B cell (primary cell): ENCODE data around the gene PACSIN2. TPM values are rescaled to one million over a fixed set of nuclear protein-coding genes. Genes with fewer than 3 reads are reported as not detected.

Source experiments
- ATAC-seq: fragments of 200-7000 bp; cut with Tn5 transposase; one replicate; pipeline ENCODE4 v1.10.0; 2021; ENCODE audit warnings: low read depth, mild to moderate bottlenecking, moderate number of reproducible peaks, moderate library complexity
- CTCF ChIA-PET: fragments of 350-600 bp; sonication (Branson Sonifier 250); formaldehyde crosslinking; loops from one replicate; lab custom pipeline; 2021; ENCODE audit warnings: antibody characterized with exemption, inconsistent platforms; lab: Charles Lee
- POLR2A ChIA-PET: fragments of 350-600 bp; sonication (Branson Sonifier 250); formaldehyde crosslinking; loops from one replicate; lab custom pipeline; 2021; ENCODE audit warnings: antibody characterized with exemption; lab: Charles Lee
- DNase-seq: peaks from one replicate; pipeline ENCODE4 v3.0.0; 2013
- H2AFZ ChIP-seq: 2 replicates; pipeline ENCODE4 v1.6.1; 2012; ENCODE audit warnings: mild to moderate bottlenecking, low read depth, low read length; ENCODE audit not compliant: insufficient read depth, poor library complexity, severe bottlenecking
- H3K27ac ChIP-seq, 2 donors: 1 replicate in 1 of 2; 2 replicates in 1 of 2; pipeline ENCODE4 v1.5.1; 2012 to 2013; ENCODE audit warnings: low read length in 2 of 2, mild to moderate bottlenecking in 2 of 2, moderate library complexity in 1 of 2
- H3K27me3 ChIP-seq, 4 experiments: fragments of 200-600 bp in 1 of 4; sonication (generic) in 1 of 4; replicated peaks in 1 of 4; 1 replicate in 2 of 4; 2 replicates in 2 of 4; pipeline versions ENCODE4 v1.6.1 to v1.7.0; 2013 to 2016; ENCODE audit warnings: low read length in 3 of 4, mild to moderate bottlenecking in 2 of 4, mixed read lengths in 1 of 4, moderate library complexity in 1 of 4; ENCODE audit not compliant: insufficient read depth in 4 of 4, control insufficient read depth in 3 of 4; ENCODE audit errors: control extremely low read depth in 1 of 4
- H3K36me3 ChIP-seq, 2 experiments: replicated peaks in 1 of 2; 1 replicate in 1 of 2; 2 replicates in 1 of 2; pipeline versions ENCODE4 v1.6.1 to v1.7.1; 2013; ENCODE audit warnings: low read length in 1 of 2; ENCODE audit not compliant: insufficient read depth in 2 of 2, control insufficient read depth in 1 of 2; ENCODE audit errors: control extremely low read depth in 1 of 2, extremely low read depth in 1 of 2
- H3K4me1 ChIP-seq, 2 donors: fragments of 200-600 bp in 1 of 2; sonication (generic) in 1 of 2; 1 replicate in 1 of 2; 2 replicates in 1 of 2; pipeline versions ENCODE4 v1.5.1 to v1.6.1; 2013 to 2017; ENCODE audit warnings: low read length in 2 of 2; ENCODE audit not compliant: control insufficient read depth in 2 of 2, insufficient read depth in 2 of 2
- H3K4me2 ChIP-seq: replicated peaks from 2 replicates; pipeline ENCODE3; 2012; ENCODE audit warnings: mild to moderate bottlenecking, low read depth, low read length; ENCODE audit not compliant: poor library complexity, severe bottlenecking
- H3K4me3 ChIP-seq, 5 experiments: fragments of 200-600 bp in 1 of 5; sonication (generic) in 1 of 5; 1 replicate in 3 of 5; 2 replicates in 2 of 5; pipeline versions ENCODE4 v1.5.1 to v1.7.0; 2011 to 2016; ENCODE audit warnings: low read length in 4 of 5, mild to moderate bottlenecking in 4 of 5, low read depth in 2 of 5, control low read depth in 1 of 5, moderate library complexity in 1 of 5; ENCODE audit not compliant: insufficient read depth in 1 of 5; ENCODE audit errors: control extremely low read depth in 1 of 5, extremely low read depth in 1 of 5
- H3K79me2 ChIP-seq: fragments of 200-600 bp; sonication (generic); one replicate; pipeline ENCODE4 v1.6.0; 2016; ENCODE audit warnings: low read length; ENCODE audit not compliant: control insufficient read depth, insufficient read depth
- H3K9ac ChIP-seq: fragments of 200-600 bp; sonication (generic); 2 replicates; pipeline ENCODE4 v1.6.1; 2017; ENCODE audit warnings: mild to moderate bottlenecking, low read length, moderate library complexity
- H3K9me3 ChIP-seq, 3 donors: one replicate each; pipeline versions ENCODE4 v1.6.1 to v1.7.1; 2013; ENCODE audit warnings: low read length in 2 of 3; ENCODE audit not compliant: control insufficient read depth in 2 of 3, insufficient read depth in 1 of 3; ENCODE audit errors: control extremely low read depth in 1 of 3
- H4K20me1 ChIP-seq: 2 replicates; pipeline ENCODE4 v1.6.0; 2012; ENCODE audit warnings: mild to moderate bottlenecking, low read length; ENCODE audit not compliant: insufficient read depth, control insufficient read depth, poor library complexity, severe bottlenecking
- H3K27ac Mint-ChIP-seq: one replicate; pipeline ENCODE4 v1.8.0; 2021; ENCODE audit warnings: mixed read lengths
- H3K27me3 Mint-ChIP-seq: one replicate; pipeline ENCODE4 v1.8.0; 2021; ENCODE audit warnings: mixed read lengths
- H3K4me1 Mint-ChIP-seq: one replicate; pipeline ENCODE4 v1.8.0; 2021; ENCODE audit warnings: mixed read lengths
- H3K4me3 Mint-ChIP-seq: one replicate; pipeline ENCODE4 v1.8.0; 2021; ENCODE audit warnings: mixed read lengths
- H3K9me3 Mint-ChIP-seq: one replicate; pipeline ENCODE4 v1.8.0; 2022; ENCODE audit warnings: mixed read lengths; ENCODE audit not compliant: insufficient read depth
- EZH2 ChIP-seq: IDR thresholded peaks from 2 replicates; pipeline ENCODE4 v1.6.1; 2012; ENCODE audit warnings: borderline replicate concordance, low read depth, mild to moderate bottlenecking, moderate library complexity, low read length; ENCODE audit not compliant: insufficient read depth, poor library complexity, severe bottlenecking
- WGBS: methylation state at CpG from one replicate; pipeline ENCODE4 v1.1.5; 2013; ENCODE audit warnings: missing lambda C conversion rate; ENCODE audit not compliant: insufficient coverage; 5-methylcytosine and 5-hydroxymethylcytosine counted together
- intact Hi-C: fragments of 100-400 bp; cut with micrococcal nuclease; formaldehyde crosslinking; loops from one replicate; pipeline ENCODE4 v1.10.0; 2022
- polyA plus RNA-seq: library from polyadenylated mRNA; depleted of rRNA; stranded (reverse); fragments of >200 nt; gene quantifications from 2 replicates; pipeline ENCODE4 v1.2.3, GENCODE V29; 2012
- total RNA-seq, 2 donors: library from RNA; stranded (reverse); fragments of 120-200 nt in 1 of 2; gene quantifications; 1 replicate in 1 of 2; 2 replicates in 1 of 2; pipeline versions ENCODE4 v1.2.3 to v1.2.4, GENCODE V29; 2013 to 2022
- TF ChIP-seq, protein P1 (sequence below): fragments of 200-600 bp; IDR thresholded peaks from one replicate; pipeline ENCODE4 v1.8.0; 2022; ENCODE audit warnings: antibody characterized with exemption, mild to moderate bottlenecking

PACSIN2 gene
- total and polyA plus RNA-seq, 2 donors (not counting 1 experiment from before 2014, with no cell fraction given) = 26.9 to 59.3 TPM

DNA sequence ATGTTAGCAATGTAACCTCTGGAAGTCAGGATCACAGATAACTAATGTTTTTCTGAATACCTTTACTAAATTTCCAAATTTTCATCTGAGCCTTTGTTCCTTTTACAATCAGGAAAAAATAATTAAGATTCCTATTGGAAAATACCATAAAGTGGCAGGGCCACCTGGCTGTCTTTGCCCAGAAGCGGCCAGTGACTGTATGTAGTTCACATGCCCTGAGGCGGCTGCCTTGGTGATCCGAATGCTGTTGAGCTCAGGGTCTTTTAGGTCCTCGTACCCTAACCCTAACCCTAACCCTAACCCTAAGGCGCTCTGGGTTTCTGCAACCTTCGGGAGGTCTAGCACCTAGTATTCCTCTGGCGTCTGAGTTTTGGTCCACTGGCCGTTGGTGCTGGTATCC is 149.4 kb downstream of the PACSIN2 start:
- Mint-ChIP-seq H3K27ac (no peak overlapping the region), H3K4me1 (peaks cover 31% of the 10 kb centered on the region), H3K9me3 (peaks cover 6% of the 10 kb centered on the region), H3K4me3 (no peak overlapping the region), H3K27me3 (no peaks in the 10 kb centered on the region)
- DNase-seq (no peak), ATAC-seq (no peak)
- intact Hi-C loops = loop anchor here (10.0 kb wide), 1 partner anchor 269 kb away; no protein-coding TSS in a partner anchor
- no peak overlapping the region for H3K4me2 ChIP-seq
- peaks cover 0 to 18% (median 3%) of the 10 kb centered on the region in 3 donors for H3K9me3 ChIP-seq
- POLR2A ChIA-PET = no interaction called here
- no peaks in the 10 kb centered on the region for H3K27me3 ChIP-seq
- TF ChIP-seq, protein P1, sequence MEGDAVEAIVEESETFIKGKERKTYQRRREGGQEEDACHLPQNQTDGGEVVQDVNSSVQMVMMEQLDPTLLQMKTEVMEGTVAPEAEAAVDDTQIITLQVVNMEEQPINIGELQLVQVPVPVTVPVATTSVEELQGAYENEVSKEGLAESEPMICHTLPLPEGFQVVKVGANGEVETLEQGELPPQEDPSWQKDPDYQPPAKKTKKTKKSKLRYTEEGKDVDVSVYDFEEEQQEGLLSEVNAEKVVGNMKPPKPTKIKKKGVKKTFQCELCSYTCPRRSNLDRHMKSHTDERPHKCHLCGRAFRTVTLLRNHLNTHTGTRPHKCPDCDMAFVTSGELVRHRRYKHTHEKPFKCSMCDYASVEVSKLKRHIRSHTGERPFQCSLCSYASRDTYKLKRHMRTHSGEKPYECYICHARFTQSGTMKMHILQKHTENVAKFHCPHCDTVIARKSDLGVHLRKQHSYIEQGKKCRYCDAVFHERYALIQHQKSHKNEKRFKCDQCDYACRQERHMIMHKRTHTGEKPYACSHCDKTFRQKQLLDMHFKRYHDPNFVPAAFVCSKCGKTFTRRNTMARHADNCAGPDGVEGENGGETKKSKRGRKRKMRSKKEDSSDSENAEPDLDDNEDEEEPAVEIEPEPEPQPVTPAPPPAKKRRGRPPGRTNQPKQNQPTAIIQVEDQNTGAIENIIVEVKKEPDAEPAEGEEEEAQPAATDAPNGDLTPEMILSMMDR = no peak
- TF ChIP-seq EZH2 = no peak
- H3K27ac ChIP-seq = no peak overlapping the region
- CTCF ChIA-PET = interaction anchor here (0.9 to 1.6 kb wide), 3 partner anchors 29 to 32 kb away, joined by 3 to 5 read pairs (median 3); no protein-coding TSS in a partner anchor
- H3K4me3 ChIP-seq = no peak overlapping the region
- no peaks in the 10 kb centered on the region for H4K20me1 ChIP-seq
- 97% methylated on average over 5 of the region's 8 CpGs for WGBS
- H3K9ac ChIP-seq = no peak overlapping the region
- peaks cover 0 to 13% of the 10 kb centered on the region in 2 experiments for H3K36me3 ChIP-seq
- H3K4me1 ChIP-seq = peaks cover 14 to 35% of the 10 kb centered on the region in 2 donors
- H2AFZ ChIP-seq = no peak overlapping the region
- H3K79me2 ChIP-seq = no peaks in the 10 kb centered on the region

DNA sequence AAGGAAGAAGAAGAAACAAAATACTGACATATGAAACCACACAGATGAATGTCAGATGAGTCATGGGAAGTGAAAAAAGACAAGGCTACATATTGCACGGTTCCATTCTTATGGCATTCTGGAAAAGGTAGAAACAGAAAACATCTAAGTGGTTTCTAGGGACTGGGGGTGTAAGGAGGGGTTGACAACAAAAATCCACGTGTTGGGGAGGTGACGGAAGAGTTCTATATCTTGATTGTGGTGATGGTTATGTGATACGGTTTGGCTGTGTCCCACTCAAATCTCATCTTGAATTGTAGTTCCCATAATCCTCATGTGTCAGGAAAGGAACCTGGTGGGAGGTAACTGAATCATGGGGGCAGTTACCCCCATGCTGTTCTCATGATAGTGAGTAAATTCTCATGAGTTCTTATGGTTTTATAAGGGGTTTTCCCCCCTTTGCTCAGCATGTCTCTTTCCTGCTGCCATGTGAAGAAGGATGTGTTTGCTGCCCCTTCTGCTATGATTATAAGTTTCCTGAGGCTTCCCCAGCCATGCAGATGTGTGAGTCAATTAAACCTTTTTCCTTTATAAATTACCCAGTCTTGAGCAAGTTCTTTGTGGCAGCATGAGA is 151.5 kb downstream of the PACSIN2 start:
- POLR2A ChIA-PET = interaction anchor here (0.6 to 0.7 kb wide), 5 partner anchors 9 to 253 kb away, joined by 3 to 9 read pairs (median 5); no protein-coding TSS in a partner anchor
- Histone ChIP-seq H3K27me3 (no peaks in the 10 kb centered on the region), H2AFZ (no peak overlapping the region), H3K4me3 (no peak overlapping the region), H3K9ac (no peak overlapping the region), H3K79me2 (no peaks in the 10 kb centered on the region), H3K4me2 (peak overlapping the region; percentile 47), H4K20me1 (no peaks in the 10 kb centered on the region), H3K27ac (peak overlapping the region; percentile 45), H3K4me1 (peaks cover 17 to 44% of the 10 kb centered on the region in 2 donors), H3K9me3 (peaks cover 0 to 18% (median 3%) of the 10 kb centered on the region in 3 donors), H3K36me3 (no peaks in the 10 kb centered on the region)
- ATAC-seq (peak; percentile 52), DNase-seq (peak; percentile 60)
- H3K9me3 Mint-ChIP-seq = peaks cover 6% of the 10 kb centered on the region
- H3K27me3 Mint-ChIP-seq = no peaks in the 10 kb centered on the region
- CTCF ChIA-PET = interaction anchor here (0.9 to 1.9 kb wide), 2 partner anchors 11 to 170 kb away, joined by 3 to 7 read pairs; no protein-coding TSS in a partner anchor
- 0% methylated on average over 2 of the region's 4 CpGs for WGBS
- peaks cover 36% of the 10 kb centered on the region for H3K4me1 Mint-ChIP-seq
- intact Hi-C loops = loop anchor here (10.0 kb wide), 1 partner anchor 271 kb away; no protein-coding TSS in a partner anchor
- H3K4me3 Mint-ChIP-seq = peak overlapping the region; percentile 82
- H3K27ac Mint-ChIP-seq = peak overlapping the region; percentile 95
- no peak for TF ChIP-seq EZH2
- TF ChIP-seq, protein P1 = no peak
